Osteoblast (primary cell): ENCODE data around the gene UST. TPM values are rescaled to one million over a fixed set of nuclear protein-coding genes. Genes with fewer than 3 reads are reported as not detected.
A peak's percentile ranks its signal among the peaks of the same experiment; 100 is the strongest.
"Not testable (repeated sequence)": the region's sequence is repeated elsewhere in the genome, so short reads cannot be mapped to it uniquely, and the experiment has no call there.

Experiments used
- DNase-seq: peaks from one replicate; pipeline ENCODE4 v3.0.0; 2011; ENCODE audit warnings: low spot score, mixed read lengths; ENCODE audit not compliant: insufficient read length; ENCODE audit errors: missing footprints
- H2AFZ ChIP-seq: 2 replicates; pipeline ENCODE4 v1.6.0; 2011; ENCODE audit warnings: mild to moderate bottlenecking, low read length
- H3K27ac ChIP-seq: 2 replicates; pipeline ENCODE4 v1.5.1; 2011; ENCODE audit warnings: mild to moderate bottlenecking, low read depth, low read length, moderate library complexity
- H3K27me3 ChIP-seq: 2 replicates; pipeline ENCODE4 v1.6.0; 2012; ENCODE audit warnings: mild to moderate bottlenecking, control low read depth, inconsistent platforms, low read length, moderate library complexity; ENCODE audit not compliant: insufficient read depth
- H3K36me3 ChIP-seq: 2 replicates; pipeline ENCODE4 v1.5.1; 2011; ENCODE audit warnings: mild to moderate bottlenecking, low read length, control low read depth, moderate library complexity; ENCODE audit not compliant: insufficient read depth
- H3K4me1 ChIP-seq: 2 replicates; pipeline ENCODE4 v1.5.1; 2011; ENCODE audit warnings: mild to moderate bottlenecking, low read length, control low read depth, moderate library complexity; ENCODE audit not compliant: insufficient read depth
- H3K4me2 ChIP-seq: 2 replicates; pipeline ENCODE4 v1.6.0; 2011; ENCODE audit warnings: mild to moderate bottlenecking, low read length; ENCODE audit not compliant: insufficient read depth
- H3K4me3 ChIP-seq: fragments of 200-600 bp; sonication (generic); 3 replicates; pipeline ENCODE4 v1.5.1; 2012; ENCODE audit warnings: mild to moderate bottlenecking, low read length, inconsistent platforms; ENCODE audit not compliant: insufficient read depth
- H3K79me2 ChIP-seq: 2 replicates; pipeline ENCODE4 v1.6.0; 2012; ENCODE audit warnings: mild to moderate bottlenecking, low read length, control low read depth, inconsistent platforms; ENCODE audit not compliant: insufficient read depth
- H3K9me3 ChIP-seq: 2 replicates; pipeline ENCODE4 v1.5.1; 2011; ENCODE audit warnings: low read depth, low read length, control low read depth
- H4K20me1 ChIP-seq: 2 replicates; pipeline ENCODE4 v1.6.0; 2012; ENCODE audit warnings: mild to moderate bottlenecking, low read length, control low read depth; ENCODE audit not compliant: insufficient read depth
- CTCF ChIP-seq: IDR thresholded peaks from 2 replicates; pipeline ENCODE4 v1.5.1; 2011; ENCODE audit warnings: mild to moderate bottlenecking, low read depth, low read length, moderate library complexity; ENCODE audit errors: extremely low read depth
- total RNA-seq: library from RNA; depleted of rRNA; stranded (reverse); fragments of >200 nt; gene quantifications from 2 replicates; pipeline ENCODE4 v1.2.3, GENCODE V29; 2012

UST gene
- total RNA-seq, 1 donor = 18.1 TPM

- no peak overlapping the region for H3K27ac ChIP-seq
- H4K20me1 ChIP-seq = no peaks in the 10 kb centered on the region
- H3K4me2 ChIP-seq = no peak overlapping the region
- no peak for TF ChIP-seq CTCF
- H3K79me2 ChIP-seq = peaks cover 7% of the 10 kb centered on the region
- no peak overlapping the region for H2AFZ ChIP-seq
- H3K4me3 ChIP-seq = no peak overlapping the region
- no peaks in the 10 kb centered on the region for H3K27me3 ChIP-seq
- DNase-seq = peak; percentile 23
- H3K4me1 ChIP-seq = peaks cover 4% of the 10 kb centered on the region
- H3K9me3 ChIP-seq = no peaks in the 10 kb centered on the region
- H3K36me3 ChIP-seq = no peaks in the 10 kb centered on the region
These were observed 128.0 kb downstream of the UST start for GRCh38 chr6:148874698-148875293.

GRCh38 chr6:148878683-148879082 is 131.9 kb downstream of the UST start:
- no peaks in the 10 kb centered on the region for H3K9me3 ChIP-seq
- no peak overlapping the region for H3K4me3 ChIP-seq
- no peak overlapping the region for H2AFZ ChIP-seq
- H3K4me1 ChIP-seq = no peaks in the 10 kb centered on the region
- H3K36me3 ChIP-seq = no peaks in the 10 kb centered on the region
- no peak for TF ChIP-seq CTCF
- H3K27ac ChIP-seq = no peak overlapping the region
- no peak overlapping the region for H3K4me2 ChIP-seq
- no peaks in the 10 kb centered on the region for H4K20me1 ChIP-seq
- no peaks in the 10 kb centered on the region for H3K27me3 ChIP-seq
- H3K79me2 ChIP-seq = peaks cover 2% of the 10 kb centered on the region
- DNase-seq = peak; percentile 50

GRCh38 chr6:148880742-148881141 is 133.9 kb downstream of the UST start:
- H3K4me3 ChIP-seq = not testable (repeated sequence)

GRCh38 chr6:148881593-148882311 is 134.9 kb downstream of the UST start:
- H3K79me2 ChIP-seq = no peaks in the 10 kb centered on the region
- H3K36me3 ChIP-seq = no peaks in the 10 kb centered on the region
- H3K4me1 ChIP-seq = peaks cover 13% of the 10 kb centered on the region
- no peak overlapping the region for H3K27ac ChIP-seq
- H2AFZ ChIP-seq = no peak overlapping the region
- no peak overlapping the region for H3K4me2 ChIP-seq
- no peak for DNase-seq
- H3K9me3 ChIP-seq = no peaks in the 10 kb centered on the region
- H3K4me3 ChIP-seq = no peak overlapping the region
- H4K20me1 ChIP-seq = peaks cover 4% of the 10 kb centered on the region
- no peak for TF ChIP-seq CTCF
- no peaks in the 10 kb centered on the region for H3K27me3 ChIP-seq

More at GRCh38 chr6:148880742-148881141, 133.9 kb downstream of the UST start:
- not testable (repeated sequence) for H3K79me2 ChIP-seq, H3K36me3 ChIP-seq, H3K27me3 ChIP-seq, H4K20me1 ChIP-seq, H2AFZ ChIP-seq, DNase-seq, H3K4me1 ChIP-seq, H3K9me3 ChIP-seq, H3K27ac ChIP-seq, H3K4me2 ChIP-seq
